IPS DF 4.7 (cell line): Measurements from ENCODE around the gene ANXA4.
"Not testable (repeated sequence)": the region's sequence is repeated elsewhere in the genome, so short reads cannot be mapped to it uniquely, and the experiment has no call there.

ENCODE experiments used
- DNase-seq: peaks from one replicate; pipeline ENCODE4 v3.0.0-alpha.2; 2013; ENCODE audit warnings: low spot score; ENCODE audit errors: extremely low read depth

The ANXA4 gene

GRCh38 chr2:69720404-69720803, 21.5 kb upstream of the ANXA4 start:
- DNase-seq = no peak

GRCh38 chr2:69721022-69721421, 20.9 kb upstream of the ANXA4 start:
- no peak for DNase-seq

- no peak for DNase-seq
These were observed 18.1 kb upstream of the ANXA4 start for GRCh38 chr2:69723791-69724190.

- no peak for DNase-seq
These were observed 17.3 kb upstream of the ANXA4 start for GRCh38 chr2:69724540-69725159.

- DNase-seq = no peak
These were observed 16.1 kb upstream of the ANXA4 start for GRCh38 chr2:69725706-69726360.

- DNase-seq = no peak
These were observed 12.7 kb upstream of the ANXA4 start for GRCh38 chr2:69729266-69729665.

- DNase-seq = no peak
These were observed 12.2 kb upstream of the ANXA4 start for GRCh38 chr2:69729781-69730180.

- DNase-seq = no peak
These were observed 10.6 kb upstream of the ANXA4 start for GRCh38 chr2:69731147-69731970.

- no peak for DNase-seq
These were observed 8.4 kb upstream of the ANXA4 start for GRCh38 chr2:69733342-69734034.

- no peak for DNase-seq
These were observed 7.8 kb upstream of the ANXA4 start for GRCh38 chr2:69734035-69734611.

GRCh38 chr2:69734854-69735544, 6.9 kb upstream of the ANXA4 start:
- no peak for DNase-seq

- no peak for DNase-seq
These were observed 6.2 kb upstream of the ANXA4 start for GRCh38 chr2:69735686-69736085.

GRCh38 chr2:69738149-69738548, 3.8 kb upstream of the ANXA4 start:
- DNase-seq = not testable (repeated sequence)

GRCh38 chr2:69740502-69740951, 1.4 kb upstream of the ANXA4 start:
- DNase-seq = no peak

GRCh38 chr2:69741229-69741574, 732 bp upstream of the ANXA4 start:
- DNase-seq = no peak

- no peak for DNase-seq
These were observed 503 bp downstream of the ANXA4 start for GRCh38 chr2:69742322-69742952.

GRCh38 chr2:69743847-69744264, 1.9 kb downstream of the ANXA4 start:
- DNase-seq = no peak

GRCh38 chr2:69744456-69744855, 2.5 kb downstream of the ANXA4 start:
- no peak for DNase-seq

- DNase-seq = no peak
These were observed 3.1 kb downstream of the ANXA4 start for GRCh38 chr2:69745035-69745434.

- DNase-seq = no peak
These were observed 8.3 kb downstream of the ANXA4 start for GRCh38 chr2:69750246-69750645.
